Measurements from ENCODE around the gene DENND6A.
"Not testable (repeated sequence)": the region's sequence is repeated elsewhere in the genome, so short reads cannot be mapped to it uniquely, and the experiment has no call there.

DENND6A gene

DNA sequence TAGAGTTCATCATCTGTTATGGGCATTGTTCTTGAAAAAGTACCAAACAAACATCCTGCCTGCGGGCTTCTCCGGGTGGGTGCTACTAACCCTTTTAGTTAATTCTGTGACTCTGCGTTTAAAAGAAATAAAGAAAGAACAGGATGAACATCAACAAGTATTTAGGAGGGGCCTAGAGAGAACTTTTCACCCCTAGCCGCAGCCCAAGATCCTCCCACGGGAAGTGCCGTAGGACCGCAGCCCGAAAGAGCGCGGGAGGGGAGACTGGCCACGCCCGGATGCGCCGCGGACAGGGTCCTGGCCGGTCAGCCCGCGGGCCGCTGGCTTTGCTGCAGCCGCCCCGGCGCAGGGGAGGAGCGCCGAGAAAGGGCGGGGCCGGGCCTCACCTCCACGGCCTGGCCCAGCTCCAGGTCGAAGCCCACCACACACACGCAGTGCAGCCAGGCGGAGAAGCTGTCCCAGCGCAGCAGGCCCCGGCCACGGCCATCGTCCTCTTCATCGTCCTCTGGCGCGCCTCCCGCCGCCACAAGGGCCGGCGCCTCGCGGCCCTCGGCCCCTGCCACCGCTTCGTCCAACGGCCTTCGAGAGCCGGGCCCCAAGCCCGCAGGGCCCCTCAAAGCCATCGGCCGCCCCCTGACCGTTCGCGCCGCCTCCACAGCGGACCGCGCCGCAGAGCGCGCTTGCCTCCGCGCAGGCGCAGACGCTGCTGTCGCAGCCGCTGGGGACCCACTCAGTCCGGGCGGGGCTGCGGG, at the start of gene DENND6A:
DENND6A (minus strand) TSS at position 682 of the 752 bp plus-strand sequence; CDS start at position 623, 59 bp downstream.
- peak; percentile 69 for DNase-seq

DNA sequence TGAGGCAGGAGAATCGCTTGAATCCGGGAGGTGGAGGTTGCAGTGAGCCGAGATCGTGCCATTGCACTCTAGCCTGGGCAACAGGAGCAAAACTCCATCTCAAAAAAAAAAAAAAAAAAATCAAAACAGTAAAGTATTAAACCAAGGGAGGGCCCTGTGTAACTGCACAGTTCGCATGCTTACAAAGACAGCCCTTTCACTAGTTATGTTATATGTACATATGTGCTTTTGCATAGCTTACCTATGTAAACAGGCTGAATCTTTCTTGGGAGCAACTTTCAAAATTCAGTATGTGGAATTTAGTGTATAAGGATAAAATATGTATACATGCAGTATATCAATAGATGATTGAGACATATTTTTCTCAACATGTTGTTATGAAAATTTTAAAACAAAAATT, 47.1 kb upstream of the DENND6A start:
- no peak for DNase-seq

DNA sequence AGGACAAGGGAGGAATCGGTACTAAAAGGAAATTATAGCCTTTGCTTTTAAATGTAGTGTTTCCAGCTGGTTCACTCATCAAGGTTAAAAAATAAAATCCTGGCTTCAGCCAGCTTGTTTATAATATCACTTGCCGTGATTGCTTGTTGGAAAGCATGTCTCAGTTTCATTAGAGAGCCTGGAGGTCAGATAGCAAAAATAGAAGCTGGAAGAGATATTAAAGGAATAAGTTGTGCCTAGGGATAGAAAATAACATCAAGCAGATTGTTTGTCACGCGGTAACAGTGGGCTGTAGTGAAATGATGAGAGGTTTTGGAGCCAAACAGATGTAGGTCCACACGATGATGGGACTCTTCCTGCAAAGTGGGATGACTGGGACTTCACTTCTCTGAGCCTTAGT, 45.5 kb upstream of the DENND6A start:
- DNase-seq: no peak

- no peak for DNase-seq
These were observed 45.0 kb upstream of the DENND6A start for GRCh38 chr3:57737840-57738239.

GRCh38 chr3:57735405-57735804, 42.5 kb upstream of the DENND6A start:
- DNase-seq: no peak

DNA sequence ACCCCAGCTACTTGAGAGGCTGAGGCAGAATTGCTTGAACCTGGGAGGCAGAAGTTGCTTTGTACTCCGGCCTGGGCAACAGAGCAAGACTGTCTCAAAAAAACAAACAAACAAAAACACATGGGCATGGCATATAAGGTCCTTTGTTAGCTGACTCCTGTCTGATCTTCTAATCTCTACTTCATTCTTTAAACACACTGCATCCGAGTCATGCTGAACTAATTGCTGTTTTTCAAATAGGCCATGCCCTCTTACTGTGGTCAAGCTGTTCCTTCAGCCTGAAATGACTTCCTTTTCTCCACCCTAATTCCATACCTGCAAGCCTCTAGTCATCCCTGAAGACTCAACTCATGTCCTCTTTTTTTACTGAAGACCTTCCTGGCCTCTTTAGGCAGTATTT, 40.9 kb upstream of the DENND6A start:
- DNase-seq: no peak

- no peak for DNase-seq
These were observed 38.4 kb upstream of the DENND6A start for GRCh38 chr3:57731311-57731710.

GRCh38 chr3:57730682-57731081, 37.8 kb upstream of the DENND6A start:
- DNase-seq: no peak

DNA sequence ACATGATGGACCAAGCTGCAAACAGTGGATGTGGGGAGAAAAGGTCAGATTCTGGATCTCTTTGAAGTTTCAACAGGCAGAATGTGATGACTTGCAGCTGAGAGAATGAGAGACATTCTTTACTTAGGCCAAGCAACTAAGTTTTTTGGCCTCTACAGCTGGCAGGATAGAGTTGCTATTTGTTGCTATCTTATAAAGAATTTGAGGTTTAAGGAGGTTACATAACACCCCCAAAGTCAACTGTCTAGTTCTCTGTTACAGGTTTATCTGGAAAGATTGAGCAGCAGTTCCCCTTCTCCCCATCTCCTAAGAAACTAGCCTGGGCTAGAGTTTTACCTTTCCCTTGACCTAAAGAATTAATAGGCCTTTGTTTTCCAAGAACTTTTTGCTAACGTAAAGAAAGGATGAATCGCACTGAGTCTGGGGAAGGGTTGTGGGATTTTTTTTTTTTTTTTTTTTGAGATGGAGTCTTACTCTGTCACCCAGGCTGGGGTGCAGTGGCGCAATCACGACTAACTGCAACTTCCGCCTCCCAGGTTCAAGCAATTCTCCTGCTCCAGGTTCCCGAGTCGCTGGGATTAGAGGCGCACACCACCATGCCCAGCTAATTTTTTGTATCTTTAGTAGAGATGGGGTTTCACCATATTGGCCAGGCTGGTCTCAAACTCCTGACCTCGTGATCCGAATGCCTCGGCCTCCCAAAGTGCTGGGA, 36.6 kb upstream of the DENND6A start:
- no peak for DNase-seq

DNA sequence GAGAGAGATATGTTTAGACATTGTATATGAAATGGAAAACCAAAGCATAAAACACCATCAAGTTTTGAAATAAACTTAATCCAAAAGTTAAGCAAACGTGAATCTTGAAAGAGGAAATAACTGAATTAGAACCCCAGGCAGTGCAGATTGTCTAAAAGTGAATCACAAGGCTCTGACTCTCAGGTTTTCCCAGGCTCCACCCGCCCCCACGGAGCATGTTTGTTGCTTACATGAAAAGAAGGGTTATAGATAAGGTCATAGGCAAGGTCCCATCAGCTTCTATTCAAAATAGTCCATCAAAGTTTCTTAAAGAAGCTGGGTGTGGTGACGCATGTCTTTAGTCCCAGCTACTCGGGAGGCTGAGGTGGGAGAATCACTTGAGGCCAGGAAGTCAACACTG, 34.2 kb upstream of the DENND6A start:
- no peak for DNase-seq

- DNase-seq: no peak
These were observed 33.5 kb upstream of the DENND6A start for GRCh38 chr3:57726397-57726796.

DNA sequence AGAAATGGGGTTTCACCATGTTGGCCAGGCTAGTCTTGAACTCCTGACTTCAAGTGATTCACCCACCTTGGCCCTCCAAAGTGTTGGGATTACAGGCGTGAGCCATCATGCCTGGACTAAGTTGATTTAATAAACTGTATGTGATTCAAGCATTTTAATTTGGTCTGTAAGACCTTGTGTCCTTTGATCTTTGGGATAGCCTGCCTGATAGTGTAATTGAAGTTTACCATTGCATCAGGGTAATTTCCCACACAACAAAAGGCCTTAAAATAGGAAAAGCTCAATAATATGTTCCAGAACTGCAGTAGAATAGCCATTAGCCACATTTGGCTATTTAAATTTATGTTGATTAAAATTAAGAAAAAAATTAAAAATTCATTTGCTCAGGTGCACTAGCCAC, 25.2 kb upstream of the DENND6A start:
- DNase-seq: no peak

GRCh38 chr3:57717205-57717868, 24.5 kb upstream of the DENND6A start:
- DNase-seq: no peak

DNA sequence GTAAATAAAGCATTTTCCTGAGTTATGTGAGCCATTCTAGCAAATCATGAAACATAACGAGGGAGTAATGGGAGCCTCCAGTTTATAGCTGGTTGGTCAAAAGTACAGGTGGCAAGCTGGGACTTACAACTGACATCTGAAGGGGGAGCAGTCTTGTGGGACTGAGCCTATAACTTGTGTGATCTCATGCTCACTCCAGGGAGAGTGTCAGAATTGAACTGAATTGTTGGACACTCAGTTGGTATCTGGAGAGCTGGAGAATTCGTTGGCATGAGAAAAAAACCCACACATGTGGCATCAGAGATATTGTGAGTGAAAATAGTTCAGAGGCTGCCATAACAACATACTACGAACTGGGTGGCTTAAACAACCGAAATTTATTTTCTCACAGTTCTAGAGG, 22.8 kb upstream of the DENND6A start:
- DNase-seq: no peak

DNA sequence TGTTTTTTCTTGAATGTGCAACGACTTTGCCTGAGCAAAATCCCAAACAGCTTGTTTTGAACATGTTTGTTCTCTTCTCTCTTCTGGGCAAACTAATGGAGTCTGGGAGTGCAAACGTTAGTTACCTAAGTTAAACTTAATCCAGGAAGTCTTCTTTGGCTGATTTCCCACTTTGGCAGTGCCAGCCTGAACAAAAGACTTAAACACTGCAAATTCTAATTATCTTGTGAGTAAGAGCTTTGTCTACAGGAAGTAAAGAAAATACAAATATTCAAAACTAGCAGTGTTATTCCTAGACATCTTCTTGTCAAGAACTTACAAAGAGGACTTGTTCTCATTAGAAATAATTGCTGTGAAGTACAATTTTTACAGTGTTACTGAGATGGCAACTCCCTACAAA, 16.7 kb upstream of the DENND6A start:
- DNase-seq: no peak

- no peak for DNase-seq
These were observed 16.2 kb upstream of the DENND6A start for GRCh38 chr3:57709031-57709430.

DNA sequence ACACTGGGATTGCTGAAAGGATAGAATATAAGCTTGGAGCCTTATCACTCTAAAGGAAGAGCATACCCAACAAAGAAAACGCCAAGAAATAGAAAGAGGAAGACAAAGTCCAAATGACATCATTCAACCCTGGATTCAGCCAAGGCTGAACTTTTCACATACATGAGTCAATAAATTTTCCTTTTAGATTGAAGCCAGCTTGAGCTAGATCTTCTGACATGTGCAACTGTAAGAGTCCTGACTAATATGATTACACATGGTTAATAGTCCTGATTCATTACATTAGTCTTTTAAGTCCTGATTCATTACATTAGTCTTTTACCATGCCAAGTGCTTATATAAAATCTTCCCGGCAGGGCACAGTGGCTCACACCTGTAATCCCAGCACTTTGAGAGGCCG, 13.6 kb upstream of the DENND6A start:
- no peak for DNase-seq

GRCh38 chr3:57705351-57705750, 12.5 kb upstream of the DENND6A start:
- not testable (repeated sequence) for DNase-seq

GRCh38 chr3:57701781-57702180, 8.9 kb upstream of the DENND6A start:
- no peak for DNase-seq

DNA sequence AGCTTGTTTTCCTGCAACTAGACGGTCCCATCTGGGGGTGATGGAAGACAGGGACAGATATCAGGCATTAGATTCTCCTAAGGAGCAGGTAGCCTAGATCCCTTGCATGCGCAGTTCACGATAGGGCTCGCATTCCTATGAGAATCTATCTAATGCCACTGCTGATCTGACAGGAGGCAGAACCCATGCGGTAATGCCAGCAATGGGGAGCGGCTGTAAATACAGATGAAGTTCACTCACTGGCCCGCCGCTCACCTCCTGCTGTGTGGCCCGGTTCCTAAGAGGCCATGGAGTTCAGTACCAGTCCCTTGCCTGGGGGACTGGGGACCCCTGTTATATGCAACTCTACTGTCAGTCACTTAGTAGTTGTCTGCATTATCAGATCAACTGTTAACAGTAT, 7.9 kb upstream of the DENND6A start:
- DNase-seq: no peak

- no peak for DNase-seq
These were observed 6.7 kb upstream of the DENND6A start for GRCh38 chr3:57699591-57699990.

DNA sequence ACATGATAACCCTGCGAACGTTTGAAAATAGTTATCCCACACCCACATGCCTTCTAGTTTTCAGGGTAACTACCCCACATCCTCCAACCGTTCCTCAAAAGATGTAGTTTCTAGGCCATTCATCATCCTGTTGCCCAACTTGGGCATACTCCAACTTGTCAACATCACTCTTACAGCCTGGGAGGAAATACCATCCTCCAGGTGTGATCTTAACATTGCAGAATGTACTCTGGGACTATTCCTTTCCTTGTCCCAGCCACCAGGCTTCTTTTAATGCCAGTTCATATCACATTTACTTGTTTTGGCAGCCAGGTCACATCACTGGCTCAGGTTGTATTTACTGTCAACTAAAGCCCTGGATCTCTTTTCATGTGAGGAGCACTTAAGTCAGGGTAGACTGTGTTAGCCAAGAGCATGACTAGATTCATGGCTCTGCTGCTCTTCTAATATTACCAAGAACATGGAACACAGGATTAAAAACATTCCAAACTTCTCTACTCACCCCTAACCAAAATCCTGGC, 4.0 kb upstream of the DENND6A start:
- no peak for DNase-seq

GRCh38 chr3:57694146-57694545, 1.3 kb upstream of the DENND6A start:
- no peak for DNase-seq

DNA sequence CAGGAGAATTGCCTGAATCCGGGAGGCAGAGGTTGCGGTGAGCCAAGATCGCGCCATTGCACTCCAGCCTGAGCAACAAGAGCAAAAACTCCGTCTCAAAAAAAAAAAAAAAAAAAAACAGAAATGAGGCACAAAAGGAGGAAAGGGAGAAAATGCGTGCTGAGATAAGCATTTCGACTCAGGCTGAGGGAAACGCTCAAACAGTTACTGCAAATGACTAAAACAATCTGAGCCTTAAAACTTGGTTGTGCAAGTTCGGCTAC, 813 bp downstream of the DENND6A start:
- DNase-seq: not testable (repeated sequence)
